GM19043 (cell line): ENCODE data around the gene PHOSPHO1.
A peak's percentile ranks its signal among the peaks of the same experiment; 100 is the strongest.
"Not testable (repeated sequence)": the region's sequence is repeated elsewhere in the genome, so short reads cannot be mapped to it uniquely, and the experiment has no call there.

Experiments used
- ATAC-seq: cut with Tn5 transposase; IDR thresholded peaks from one replicate; pipeline ENCODE4 v1.9.1; 2021; ENCODE audit warnings: low read depth; ENCODE audit not compliant: unreplicated experiment

The PHOSPHO1 gene

DNA sequence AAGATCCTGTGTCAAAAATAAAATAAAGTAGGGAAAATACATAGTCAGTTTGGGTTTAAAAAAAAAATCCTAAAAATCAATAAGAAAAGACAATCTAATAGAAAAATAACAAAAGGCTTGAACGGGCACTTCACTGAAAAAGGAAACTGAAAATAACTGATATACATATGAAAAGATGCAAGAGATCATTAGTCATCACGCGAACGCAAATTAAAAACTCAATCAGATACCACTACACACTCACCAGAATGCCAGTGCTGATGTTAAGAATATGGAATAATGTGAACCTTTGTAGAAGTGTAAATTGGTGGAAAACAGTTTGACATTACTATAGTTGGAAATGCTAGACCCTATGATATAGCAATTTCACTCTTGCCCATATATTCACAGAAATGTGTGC is 34.8 kb downstream of the PHOSPHO1 start:
- ATAC-seq = no peak

DNA sequence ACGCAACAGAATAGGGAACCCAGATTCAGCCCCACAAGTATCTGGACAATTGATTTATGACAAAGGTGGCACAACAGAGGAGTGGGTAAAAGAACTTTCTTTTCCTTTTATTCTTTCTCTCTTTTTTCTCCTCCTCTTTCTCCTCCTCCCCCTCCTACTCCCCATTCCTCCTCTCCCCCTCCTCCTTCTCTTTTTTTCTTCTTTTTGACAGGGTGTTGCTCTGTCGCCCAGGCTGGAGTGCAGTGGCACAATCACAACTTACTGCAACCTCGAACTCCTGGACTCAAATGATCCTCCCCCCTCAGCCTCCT is 36.3 kb downstream of the PHOSPHO1 start:
- ATAC-seq = no peak

DNA sequence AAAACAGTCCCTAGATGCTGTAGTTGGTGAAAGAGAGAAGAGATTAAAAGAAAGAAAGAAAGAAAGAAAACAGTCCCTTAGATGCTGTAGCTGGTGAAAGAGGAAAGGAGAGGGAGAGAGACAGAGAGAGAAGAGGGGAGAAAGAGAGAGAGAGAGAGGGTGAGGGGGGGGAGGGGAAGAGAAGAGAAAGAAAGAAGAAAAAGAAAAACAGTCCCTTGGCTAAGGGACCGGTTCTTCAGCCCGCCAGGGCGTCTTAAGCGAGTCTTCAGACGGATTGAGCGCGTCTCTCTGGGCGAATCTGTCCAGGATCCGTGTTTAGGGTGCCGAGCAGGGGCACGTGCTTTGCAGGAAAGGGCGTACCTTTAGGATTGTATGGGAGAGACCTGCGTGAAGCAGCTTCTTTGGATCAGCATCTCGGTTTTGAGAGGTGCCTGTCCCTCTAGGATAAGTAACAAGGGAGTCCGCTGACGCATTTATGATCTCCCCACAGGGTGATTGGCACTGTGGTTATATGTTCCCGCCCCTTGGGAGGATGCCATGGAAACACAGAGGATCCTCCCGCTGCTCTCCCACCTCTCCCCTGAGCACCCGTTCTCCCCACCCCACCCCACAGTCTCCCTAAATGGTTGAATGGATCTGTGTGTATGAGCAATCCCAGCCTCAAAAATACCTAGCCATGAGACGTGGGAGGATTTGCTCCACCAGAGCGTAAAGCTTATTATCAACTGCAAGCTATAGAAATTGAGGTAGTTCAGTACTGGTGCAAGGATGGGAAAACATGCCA is 36.9 kb downstream of the PHOSPHO1 start:
- no peak for ATAC-seq

DNA sequence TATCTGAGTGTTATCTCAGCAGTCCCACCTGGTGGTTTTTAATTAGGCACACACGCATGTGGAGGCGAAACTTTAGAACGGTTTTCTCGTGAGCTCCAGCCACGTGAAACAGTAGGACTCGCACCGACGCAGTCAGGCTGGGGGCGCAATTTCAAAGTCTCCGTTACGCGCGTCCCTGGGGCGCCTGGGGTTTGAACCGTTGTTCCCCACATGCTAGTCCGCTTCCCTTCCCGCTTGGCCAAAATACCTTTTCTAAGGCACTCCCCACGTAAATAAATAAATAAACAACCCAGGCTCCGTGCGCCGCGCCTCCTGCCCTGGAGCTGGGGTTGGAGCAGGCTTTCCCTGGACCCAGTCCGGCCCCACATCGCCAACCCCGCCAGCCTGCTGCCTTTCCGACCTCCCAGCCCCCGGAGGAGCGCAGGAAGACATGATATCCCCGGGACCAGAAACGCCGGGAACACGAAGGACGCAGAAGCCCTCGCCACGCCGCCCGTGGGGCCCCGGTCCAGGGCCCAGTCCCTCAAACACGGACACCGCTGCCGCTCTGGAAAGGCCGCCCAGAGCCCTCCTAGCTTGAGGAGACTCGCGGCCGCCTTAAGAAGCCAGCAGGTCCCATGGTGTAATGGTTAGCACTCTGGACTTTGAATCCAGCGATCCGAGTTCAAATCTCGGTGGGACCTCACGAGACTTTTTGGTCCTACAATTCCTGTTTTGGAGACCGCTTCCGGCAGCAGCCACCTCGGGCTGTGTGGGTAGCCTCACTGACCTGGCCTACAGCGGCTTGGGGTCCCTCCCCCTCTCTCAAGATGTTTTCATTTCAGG is 38.5 kb downstream of the PHOSPHO1 start:
- peak; percentile 36 for ATAC-seq

DNA sequence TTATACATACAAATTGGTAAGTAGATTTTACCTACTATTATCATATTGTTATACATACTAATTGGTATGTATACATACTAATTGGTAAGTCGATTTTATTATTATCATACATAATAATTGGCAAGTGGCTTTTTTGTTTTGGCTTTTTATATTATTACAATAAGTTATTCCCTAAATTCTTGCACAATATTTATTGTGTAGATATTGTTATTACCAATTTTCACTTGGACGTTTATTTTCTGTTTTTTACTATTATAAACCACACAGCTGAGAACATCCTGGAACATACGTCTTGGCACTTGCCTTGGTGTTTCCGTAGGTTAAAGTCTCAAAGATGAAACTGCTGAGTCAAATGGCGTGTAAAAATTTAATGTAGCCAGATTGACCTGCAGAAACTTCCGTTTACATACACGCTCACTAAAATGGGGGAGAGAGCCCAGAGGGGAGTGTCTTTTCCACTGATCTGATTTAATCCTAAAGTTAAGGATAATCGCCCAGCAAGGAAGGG is 39.1 kb downstream of the PHOSPHO1 start:
- ATAC-seq = no peak

DNA sequence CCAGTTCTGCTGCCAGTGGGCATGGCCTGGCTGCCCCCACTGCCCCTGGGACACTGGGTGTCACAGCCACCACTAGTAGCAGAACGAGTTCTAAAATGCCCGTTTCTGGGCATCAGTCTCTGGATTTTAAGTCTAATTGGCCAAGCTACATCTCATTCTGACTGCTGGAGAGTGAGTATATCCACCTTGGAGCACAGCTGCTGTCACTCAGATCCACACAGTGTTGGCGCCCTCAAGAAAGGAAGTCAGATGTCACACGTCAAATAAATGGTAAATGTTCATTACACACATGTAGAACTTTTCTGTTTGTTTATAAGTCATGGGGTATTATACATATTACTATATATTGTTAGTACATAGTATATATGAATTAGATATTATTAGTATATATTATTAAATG is 39.7 kb downstream of the PHOSPHO1 start:
- no peak for ATAC-seq

DNA sequence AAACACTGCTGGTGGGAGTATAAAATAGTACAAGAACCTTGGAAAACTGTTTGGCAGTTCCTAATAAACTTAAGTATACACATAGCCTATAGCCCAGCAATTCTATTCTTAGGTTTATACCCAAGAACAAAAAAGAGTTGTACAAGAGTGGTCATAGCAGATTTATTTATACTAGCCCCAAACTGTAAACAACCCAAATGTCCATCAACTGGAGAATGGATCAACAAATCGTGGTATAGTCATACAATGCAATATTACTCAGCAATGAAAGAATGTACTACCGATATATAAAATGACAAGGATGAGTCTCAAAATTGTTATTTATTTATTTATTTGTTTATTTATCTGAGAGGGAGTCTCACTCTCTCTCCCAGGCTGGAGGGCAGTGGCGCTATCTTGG is 43.3 kb downstream of the PHOSPHO1 start:
- ATAC-seq = no peak

DNA sequence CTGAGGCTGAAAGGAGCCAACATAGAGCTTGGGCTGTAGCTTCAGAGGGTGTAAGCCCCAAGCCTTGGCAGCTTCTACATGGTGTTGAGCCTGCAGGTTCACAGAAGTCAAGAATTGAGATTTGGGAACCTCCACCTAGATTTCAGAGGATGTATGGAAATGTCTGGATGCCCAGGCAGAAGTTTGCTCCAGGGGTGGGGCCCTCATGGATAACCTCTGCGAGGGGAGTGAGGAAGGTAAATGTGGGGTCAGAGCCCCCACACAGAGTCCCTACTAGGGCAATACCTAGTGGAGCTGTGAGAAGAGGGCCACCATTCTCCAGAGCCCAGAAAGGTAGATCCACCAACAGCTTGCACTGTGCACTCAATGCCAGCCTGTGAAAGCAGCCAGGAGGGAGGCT is 45.2 kb downstream of the PHOSPHO1 start:
- not testable (repeated sequence) for ATAC-seq

DNA sequence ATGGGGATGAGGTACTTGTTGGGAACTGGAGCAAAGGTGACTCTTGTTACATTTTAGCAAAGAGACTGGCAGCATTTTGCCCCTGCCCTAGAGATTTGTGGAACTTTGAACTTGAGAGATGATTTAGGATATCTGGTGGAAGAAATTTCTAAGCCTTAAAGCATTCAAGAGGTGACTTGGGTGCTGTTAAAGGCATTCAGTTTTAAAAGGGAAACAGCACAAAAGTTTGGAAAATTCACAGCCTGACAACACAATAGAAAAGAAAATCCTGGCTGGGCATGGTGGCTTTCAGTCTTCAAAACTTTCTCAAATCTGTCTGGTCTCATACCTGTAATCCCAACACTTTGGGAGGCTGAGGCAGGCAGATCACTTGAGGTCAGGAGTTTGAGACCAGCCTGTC is 46.1 kb downstream of the PHOSPHO1 start:
- not testable (repeated sequence) for ATAC-seq

DNA sequence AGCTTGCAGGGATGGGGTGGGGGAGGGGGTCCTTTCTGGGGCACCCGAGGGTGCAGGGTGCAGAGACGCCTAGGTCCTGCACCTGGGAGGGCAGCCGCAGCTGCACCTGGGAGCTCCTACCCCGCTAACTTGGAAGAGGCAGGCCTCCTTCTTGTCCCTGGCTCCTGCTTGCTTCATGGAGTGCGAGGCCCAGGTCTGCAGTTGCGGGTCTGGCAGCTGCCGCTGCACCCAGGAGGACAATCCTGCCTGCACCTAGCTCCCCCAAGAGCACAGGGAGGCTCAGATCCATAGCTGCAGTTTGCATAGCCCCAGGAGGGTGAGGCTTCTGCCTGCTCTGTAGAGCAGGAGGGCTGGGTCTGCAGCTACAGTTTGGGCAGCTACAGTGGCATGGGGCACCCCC is 46.8 kb downstream of the PHOSPHO1 start:
- ATAC-seq = no peak

DNA sequence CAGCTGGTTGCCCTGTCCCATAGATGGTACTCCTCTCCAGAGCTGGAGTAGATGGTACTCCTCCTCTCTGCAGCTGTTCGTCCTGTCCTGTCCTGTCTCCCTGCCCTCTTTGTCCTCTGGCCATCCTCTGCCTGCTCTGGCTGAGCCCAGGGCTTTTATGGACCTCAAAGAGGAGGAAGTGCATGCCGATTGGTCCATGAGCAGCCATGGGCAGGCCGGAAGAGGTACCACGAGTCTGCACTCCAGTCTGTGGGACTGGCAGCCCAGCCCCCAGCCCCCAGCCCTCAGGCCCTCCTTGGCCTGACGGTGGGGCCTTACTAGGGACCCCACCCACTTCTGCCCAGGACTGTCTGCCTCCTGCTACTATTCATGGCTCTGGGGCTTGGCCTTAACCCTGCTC is 47.2 kb downstream of the PHOSPHO1 start:
- ATAC-seq = no peak

DNA sequence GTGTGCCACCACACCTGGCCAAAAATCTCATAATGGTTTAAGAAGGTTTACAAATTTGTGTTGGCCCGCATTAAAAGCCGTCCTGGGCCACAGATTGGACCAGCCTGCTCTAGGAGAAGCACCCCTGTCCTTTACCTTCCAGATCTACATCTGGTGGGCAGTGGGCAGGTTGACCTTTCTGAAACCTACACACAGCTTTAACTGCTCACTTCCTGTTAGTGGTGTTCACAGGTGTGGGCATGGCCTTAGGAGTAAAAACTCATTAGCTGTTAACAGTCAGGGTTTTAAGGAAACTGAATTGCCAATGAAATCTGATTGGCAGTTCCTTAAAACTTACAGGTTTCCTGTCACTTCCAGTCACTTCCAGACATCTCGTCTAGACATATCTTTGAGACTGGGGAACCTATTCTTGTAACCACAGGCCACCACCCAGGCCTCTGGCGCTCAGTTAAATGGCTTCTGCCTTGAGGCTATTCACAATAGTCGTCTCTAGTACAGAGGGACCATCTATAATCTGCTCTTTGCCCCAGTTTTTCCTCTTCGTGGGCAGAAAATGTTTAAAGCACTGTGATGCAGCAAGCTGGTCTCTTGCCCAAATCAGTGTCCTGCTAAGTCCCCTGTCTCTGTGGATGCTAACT is 49.5 kb downstream of the PHOSPHO1 start:
- ATAC-seq = no peak

DNA sequence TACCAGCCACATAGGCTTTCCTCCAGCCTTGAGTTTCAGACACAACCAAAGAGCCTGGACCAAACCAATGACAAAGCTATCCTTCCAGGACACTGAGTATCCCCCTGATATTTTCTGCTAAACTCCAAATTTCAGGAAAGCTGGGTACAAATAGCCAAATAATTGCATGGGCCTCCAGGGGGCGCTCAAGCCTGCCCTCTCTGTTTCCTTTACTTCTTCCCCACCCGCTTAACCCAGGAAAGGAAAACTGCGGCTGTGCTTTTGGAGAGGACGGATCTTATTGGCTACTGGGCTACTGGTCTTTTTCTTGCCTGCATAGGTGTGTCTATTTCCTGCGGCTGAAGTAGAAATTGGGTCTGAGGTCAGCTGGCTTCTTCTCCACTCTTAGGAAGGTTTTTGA is 50.3 kb downstream of the PHOSPHO1 start:
- no peak for ATAC-seq

DNA sequence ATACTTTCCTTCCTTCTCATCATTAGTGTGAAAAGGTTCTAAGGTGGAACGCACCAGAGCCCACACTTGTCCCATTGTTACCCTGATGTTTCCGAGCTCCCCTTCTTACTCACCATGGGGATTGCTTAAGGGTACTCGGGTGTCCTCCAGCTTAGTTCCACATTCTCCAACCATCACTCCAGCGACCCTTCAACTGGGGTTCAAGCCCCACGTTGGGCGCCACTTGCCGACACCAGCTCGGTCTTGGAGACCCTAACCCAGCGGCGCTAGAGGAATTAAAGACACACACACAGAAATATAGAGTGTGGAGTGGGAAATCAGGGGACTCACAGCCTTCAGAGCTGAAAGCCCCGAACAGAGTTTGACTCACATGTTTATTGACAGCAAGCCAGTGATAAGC is 54.6 kb downstream of the PHOSPHO1 start:
- not testable (repeated sequence) for ATAC-seq
